ENCODE data around the gene CUL1. TPM values are rescaled to one million over a fixed set of nuclear protein-coding genes. Genes with fewer than 3 reads are reported as not detected.

The CUL1 gene
- total RNA-seq, 2 experiments from 2014 or later: 60.6 to 61.2 TPM

DNA sequence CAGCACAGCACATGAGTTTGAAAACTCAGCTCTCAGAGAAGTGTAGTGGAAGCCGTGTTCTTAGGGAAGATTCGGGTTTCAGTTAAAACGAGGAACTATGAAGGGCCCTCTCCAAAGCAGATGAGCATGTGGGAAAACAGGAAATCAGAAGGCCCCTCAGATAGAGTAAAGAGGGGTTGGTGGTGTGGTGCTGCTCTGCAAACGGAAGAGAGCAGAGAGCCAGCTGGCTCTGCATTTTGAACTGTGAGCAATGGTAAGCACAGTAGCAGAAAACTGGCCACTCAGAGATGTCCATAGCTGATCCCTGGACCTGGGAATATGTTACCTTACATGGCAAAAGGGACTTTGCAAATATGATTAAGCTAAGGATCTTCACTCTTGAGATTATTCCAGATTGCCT, 27.9 kb upstream of the CUL1 start:
- Mint-ChIP-seq H3K27ac (no peak overlapping the region), H3K36me3 (ENCODE audit: low read depth) (no peaks in the 10 kb centered on the region), H3K4me3 (no peak overlapping the region), H3K4me1 (ENCODE audit: low read depth) (peaks cover 14% of the 10 kb centered on the region), H3K9me3 (peaks cover 2% of the 10 kb centered on the region), H3K27me3 (no peaks in the 10 kb centered on the region)
- ATAC-seq: no peak
- intact Hi-C loops (cut with micrococcal nuclease): no loop called here
- POLR2A ChIA-PET: no interaction called here
- DNase-seq: no peak
- TF ChIP-seq, protein P1, sequence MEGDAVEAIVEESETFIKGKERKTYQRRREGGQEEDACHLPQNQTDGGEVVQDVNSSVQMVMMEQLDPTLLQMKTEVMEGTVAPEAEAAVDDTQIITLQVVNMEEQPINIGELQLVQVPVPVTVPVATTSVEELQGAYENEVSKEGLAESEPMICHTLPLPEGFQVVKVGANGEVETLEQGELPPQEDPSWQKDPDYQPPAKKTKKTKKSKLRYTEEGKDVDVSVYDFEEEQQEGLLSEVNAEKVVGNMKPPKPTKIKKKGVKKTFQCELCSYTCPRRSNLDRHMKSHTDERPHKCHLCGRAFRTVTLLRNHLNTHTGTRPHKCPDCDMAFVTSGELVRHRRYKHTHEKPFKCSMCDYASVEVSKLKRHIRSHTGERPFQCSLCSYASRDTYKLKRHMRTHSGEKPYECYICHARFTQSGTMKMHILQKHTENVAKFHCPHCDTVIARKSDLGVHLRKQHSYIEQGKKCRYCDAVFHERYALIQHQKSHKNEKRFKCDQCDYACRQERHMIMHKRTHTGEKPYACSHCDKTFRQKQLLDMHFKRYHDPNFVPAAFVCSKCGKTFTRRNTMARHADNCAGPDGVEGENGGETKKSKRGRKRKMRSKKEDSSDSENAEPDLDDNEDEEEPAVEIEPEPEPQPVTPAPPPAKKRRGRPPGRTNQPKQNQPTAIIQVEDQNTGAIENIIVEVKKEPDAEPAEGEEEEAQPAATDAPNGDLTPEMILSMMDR (IDR thresholded peaks at IDR 0.05): no peak
- CTCF ChIA-PET: interaction anchor here (1.3 kb wide), 1 partner anchor 296 kb away, joined by 3 read pairs; no protein-coding TSS in a partner anchor

DNA sequence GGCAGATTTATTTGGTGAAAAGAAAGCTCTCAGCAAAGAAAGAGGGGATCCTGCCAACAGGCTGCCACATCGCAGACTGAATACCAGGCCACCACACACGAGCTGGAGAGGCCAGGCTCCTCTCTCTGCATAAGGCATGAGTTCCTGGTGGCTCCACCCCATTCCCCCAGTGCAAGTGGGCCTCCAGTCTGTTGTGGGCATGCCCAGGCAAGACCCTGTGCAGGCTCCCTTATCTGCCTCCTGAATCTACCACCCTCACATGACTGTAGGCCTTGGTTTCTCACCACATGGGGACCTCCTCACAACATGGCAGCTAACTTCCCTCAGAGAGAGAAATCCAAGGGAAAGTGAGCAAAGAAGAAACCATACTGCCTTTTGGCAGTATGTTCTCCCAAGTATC, 26.7 kb upstream of the CUL1 start:
- peaks cover 14% of the 10 kb centered on the region for H3K4me1 Mint-ChIP-seq (ENCODE audit: low read depth)
- intact Hi-C loops (cut with micrococcal nuclease): no loop called here
- POLR2A ChIA-PET: no interaction called here
- DNase-seq: peak; percentile 27
- no peak overlapping the region for H3K27ac Mint-ChIP-seq
- peak; percentile 39 for ATAC-seq
- H3K4me3 Mint-ChIP-seq: no peak overlapping the region
- H3K36me3 Mint-ChIP-seq (ENCODE audit: low read depth): no peaks in the 10 kb centered on the region
- H3K27me3 Mint-ChIP-seq: no peaks in the 10 kb centered on the region
- TF ChIP-seq, protein P1 (IDR thresholded peaks at IDR 0.05): no peak
- CTCF ChIA-PET: no interaction called here
- H3K9me3 Mint-ChIP-seq: peaks cover 2% of the 10 kb centered on the region

DNA sequence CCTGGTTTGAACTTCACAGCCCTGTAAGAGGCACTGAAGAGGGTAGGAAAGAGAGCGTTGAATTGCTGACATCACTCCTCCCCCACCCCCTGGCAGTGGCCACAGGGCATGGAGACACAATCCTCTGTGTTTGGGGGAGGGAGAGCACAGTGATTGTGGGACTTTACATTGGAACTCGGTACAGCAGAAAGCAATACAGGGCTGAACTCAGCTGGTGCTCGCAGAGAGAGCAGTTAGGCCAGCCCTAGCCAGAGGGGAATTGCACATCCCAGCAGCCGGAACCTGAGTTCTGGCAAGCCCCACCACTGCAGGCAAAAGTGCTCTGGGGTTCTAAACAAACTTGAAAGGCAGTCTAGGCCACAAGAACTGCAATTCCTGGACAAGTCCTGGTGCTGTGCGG, 24.0 kb upstream of the CUL1 start:
- intact Hi-C loops (cut with micrococcal nuclease): no loop called here
- CTCF ChIA-PET: no interaction called here
- Mint-ChIP-seq H3K9me3 (peaks cover 2% of the 10 kb centered on the region), H3K4me3 (no peak overlapping the region), H3K36me3 (ENCODE audit: low read depth) (no peaks in the 10 kb centered on the region), H3K27me3 (no peaks in the 10 kb centered on the region), H3K27ac (no peak overlapping the region), H3K4me1 (ENCODE audit: low read depth) (peaks cover 14% of the 10 kb centered on the region)
- ATAC-seq (no peak), DNase-seq (no peak)
- POLR2A ChIA-PET: no interaction called here
- TF ChIP-seq, protein P1 (IDR thresholded peaks at IDR 0.05): no peak

DNA sequence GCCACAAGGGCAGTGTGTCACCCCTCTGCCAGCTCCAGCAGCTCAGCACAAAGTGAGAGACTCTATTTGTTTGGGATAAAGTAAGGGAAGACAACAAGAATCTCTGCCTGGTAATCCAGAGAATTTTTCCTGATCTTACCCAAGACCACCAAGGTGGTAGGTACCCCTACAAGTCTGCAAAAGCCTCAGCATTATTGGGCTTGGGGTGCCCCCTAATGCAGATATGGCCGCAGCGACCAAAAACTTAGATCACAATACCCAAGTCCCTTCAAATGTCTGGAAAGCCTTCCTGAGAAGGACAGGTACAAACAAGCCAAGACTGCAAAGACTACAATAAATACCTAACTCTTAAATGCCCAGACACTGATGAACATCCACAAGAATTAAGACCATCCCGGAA, 22.4 kb upstream of the CUL1 start:
- H3K4me1 Mint-ChIP-seq (ENCODE audit: low read depth): no peaks in the 10 kb centered on the region
- intact Hi-C loops (cut with micrococcal nuclease): no loop called here
- TF ChIP-seq, protein P1 (IDR thresholded peaks at IDR 0.05): no peak
- CTCF ChIA-PET: no interaction called here
- no peak for DNase-seq
- POLR2A ChIA-PET: no interaction called here
- H3K27ac Mint-ChIP-seq: no peak overlapping the region
- peaks cover 2% of the 10 kb centered on the region for H3K9me3 Mint-ChIP-seq
- H3K36me3 Mint-ChIP-seq (ENCODE audit: low read depth): no peaks in the 10 kb centered on the region
- no peak for ATAC-seq
- no peaks in the 10 kb centered on the region for H3K27me3 Mint-ChIP-seq
- no peak overlapping the region for H3K4me3 Mint-ChIP-seq

DNA sequence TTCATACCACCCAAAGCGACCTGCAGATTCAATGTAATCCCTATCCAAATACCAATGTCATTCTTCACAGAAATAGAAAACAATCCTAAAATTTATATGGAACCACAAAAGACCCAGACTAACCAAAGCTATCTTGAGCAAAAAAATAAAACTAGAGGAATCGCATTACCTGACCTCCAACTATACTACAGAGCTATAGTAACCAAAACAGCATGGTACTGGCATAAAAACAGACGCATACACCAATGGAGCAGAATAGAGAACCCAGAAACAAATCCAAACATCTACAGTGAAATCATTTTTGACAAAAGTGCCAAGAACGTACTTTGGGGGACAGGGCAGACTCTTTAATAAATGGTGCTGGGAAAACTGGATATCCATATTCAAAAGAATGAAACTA, 16.9 kb upstream of the CUL1 start:
- ChIA-PET POLR2A (no interaction called here), CTCF (no interaction called here)
- intact Hi-C loops (cut with micrococcal nuclease): no loop called here
- H3K27me3 Mint-ChIP-seq: no peaks in the 10 kb centered on the region
- no peak overlapping the region for H3K27ac Mint-ChIP-seq
- TF ChIP-seq, protein P1 (IDR thresholded peaks at IDR 0.05): no peak
- no peak overlapping the region for H3K4me3 Mint-ChIP-seq
- no peaks in the 10 kb centered on the region for H3K36me3 Mint-ChIP-seq (ENCODE audit: low read depth)
- peaks cover 6% of the 10 kb centered on the region for H3K9me3 Mint-ChIP-seq
- DNase-seq: no peak
- no peak for ATAC-seq
- no peaks in the 10 kb centered on the region for H3K4me1 Mint-ChIP-seq (ENCODE audit: low read depth)
